ENCODE data around the gene PTPRO.

The PTPRO gene

GRCh38 chr12:15591811-15592210, 269.5 kb downstream of the PTPRO start:
- Mint-ChIP-seq H3K4me3 (no peak overlapping the region), H3K9me3 (no peaks in the 10 kb centered on the region), H3K27me3 (ENCODE audit: low read depth) (peaks cover 11% of the 10 kb centered on the region), H3K36me3 (ENCODE audit: low read depth) (peaks cover 11% of the 10 kb centered on the region), H3K4me1 (ENCODE audit: low read depth) (peaks cover 8% of the 10 kb centered on the region), H3K27ac (no peak overlapping the region)

DNA sequence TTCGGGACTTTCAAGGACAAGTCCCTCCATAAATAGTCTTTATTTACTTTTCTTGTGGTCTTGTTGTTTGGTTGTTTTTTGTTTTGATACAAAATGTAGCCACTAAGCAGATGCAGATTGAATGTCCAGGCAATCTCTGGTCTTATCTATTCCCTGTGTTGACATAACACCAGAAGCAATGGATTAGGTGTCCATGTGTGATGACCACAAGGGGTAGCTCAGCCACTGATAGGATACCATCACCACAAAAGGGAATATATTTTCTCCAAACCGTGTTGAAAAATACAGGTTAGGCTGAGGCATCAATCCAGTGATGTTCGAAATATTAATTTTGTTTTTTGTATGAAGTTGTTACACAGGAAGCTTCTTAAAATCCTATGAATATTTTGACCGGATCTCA, 270.6 kb downstream of the PTPRO start:
- Mint-ChIP-seq H3K27me3 (ENCODE audit: low read depth) (peaks cover 11% of the 10 kb centered on the region), H3K9me3 (no peaks in the 10 kb centered on the region), H3K27ac (no peak overlapping the region), H3K4me3 (no peak overlapping the region), H3K4me1 (ENCODE audit: low read depth) (peaks cover 8% of the 10 kb centered on the region), H3K36me3 (ENCODE audit: low read depth) (peaks cover 8% of the 10 kb centered on the region)

DNA sequence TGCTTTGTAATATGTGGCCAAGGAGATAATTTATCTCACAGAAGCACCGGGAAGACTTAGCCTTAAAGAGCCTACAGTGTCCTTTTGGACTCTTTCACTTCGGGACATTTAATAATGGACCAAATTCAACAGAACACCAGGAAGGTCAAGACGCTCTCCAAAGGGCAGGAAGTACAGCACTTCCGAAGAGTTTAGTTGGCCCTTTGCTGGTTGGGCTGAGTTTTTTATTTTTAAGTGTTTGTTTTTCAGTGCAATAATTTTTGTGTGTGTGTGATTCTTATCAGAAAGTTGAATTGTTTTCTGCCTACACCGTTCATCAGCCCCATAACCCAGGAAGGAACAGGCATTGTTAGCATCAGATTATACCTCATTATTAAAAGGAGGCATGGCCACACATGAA, 273.9 kb downstream of the PTPRO start:
- H3K4me3 Mint-ChIP-seq: no peak overlapping the region
- no peaks in the 10 kb centered on the region for H3K9me3 Mint-ChIP-seq
- H3K36me3 Mint-ChIP-seq (ENCODE audit: low read depth): no peaks in the 10 kb centered on the region
- peaks cover 7% of the 10 kb centered on the region for H3K27me3 Mint-ChIP-seq (ENCODE audit: low read depth)
- no peaks in the 10 kb centered on the region for H3K4me1 Mint-ChIP-seq (ENCODE audit: low read depth)
- no peak overlapping the region for H3K27ac Mint-ChIP-seq

DNA sequence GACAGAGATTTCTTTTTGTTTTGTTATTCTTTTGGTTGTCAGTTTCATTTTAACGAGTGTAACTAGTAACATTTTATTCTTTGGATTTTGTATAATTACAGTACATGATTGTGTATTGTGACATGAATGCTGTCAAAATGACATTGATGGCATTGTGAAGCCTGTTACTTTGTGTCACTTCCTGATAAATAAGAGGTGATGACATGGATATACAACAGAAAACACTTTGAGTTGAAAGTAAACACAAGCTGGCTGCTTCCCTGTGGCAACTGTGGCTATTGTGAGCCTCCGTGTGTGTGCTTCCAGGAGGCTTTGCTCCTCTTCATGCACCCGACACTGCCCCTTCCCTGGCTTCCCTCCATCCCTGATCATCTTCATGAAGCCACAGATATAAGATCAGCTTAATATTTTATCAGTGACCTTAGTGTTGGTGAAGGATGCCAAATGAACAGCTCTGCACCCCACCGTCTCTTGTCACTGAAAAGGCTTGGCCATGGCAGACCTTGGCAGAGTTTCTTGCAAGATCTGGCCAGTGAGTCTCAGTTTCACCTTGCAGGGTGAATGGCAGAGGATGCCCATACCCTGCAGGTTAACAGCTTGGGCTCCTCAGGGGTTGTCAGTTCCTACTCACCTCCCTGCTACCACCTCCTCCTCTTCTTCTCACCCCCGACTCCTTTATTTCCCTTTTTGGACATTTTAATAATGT, 275.0 kb downstream of the PTPRO start:
- Mint-ChIP-seq H3K4me1 (ENCODE audit: low read depth) (no peaks in the 10 kb centered on the region), H3K36me3 (ENCODE audit: low read depth) (no peaks in the 10 kb centered on the region), H3K4me3 (no peak overlapping the region), H3K27ac (no peak overlapping the region), H3K9me3 (no peaks in the 10 kb centered on the region), H3K27me3 (ENCODE audit: low read depth) (peaks cover 7% of the 10 kb centered on the region)

DNA sequence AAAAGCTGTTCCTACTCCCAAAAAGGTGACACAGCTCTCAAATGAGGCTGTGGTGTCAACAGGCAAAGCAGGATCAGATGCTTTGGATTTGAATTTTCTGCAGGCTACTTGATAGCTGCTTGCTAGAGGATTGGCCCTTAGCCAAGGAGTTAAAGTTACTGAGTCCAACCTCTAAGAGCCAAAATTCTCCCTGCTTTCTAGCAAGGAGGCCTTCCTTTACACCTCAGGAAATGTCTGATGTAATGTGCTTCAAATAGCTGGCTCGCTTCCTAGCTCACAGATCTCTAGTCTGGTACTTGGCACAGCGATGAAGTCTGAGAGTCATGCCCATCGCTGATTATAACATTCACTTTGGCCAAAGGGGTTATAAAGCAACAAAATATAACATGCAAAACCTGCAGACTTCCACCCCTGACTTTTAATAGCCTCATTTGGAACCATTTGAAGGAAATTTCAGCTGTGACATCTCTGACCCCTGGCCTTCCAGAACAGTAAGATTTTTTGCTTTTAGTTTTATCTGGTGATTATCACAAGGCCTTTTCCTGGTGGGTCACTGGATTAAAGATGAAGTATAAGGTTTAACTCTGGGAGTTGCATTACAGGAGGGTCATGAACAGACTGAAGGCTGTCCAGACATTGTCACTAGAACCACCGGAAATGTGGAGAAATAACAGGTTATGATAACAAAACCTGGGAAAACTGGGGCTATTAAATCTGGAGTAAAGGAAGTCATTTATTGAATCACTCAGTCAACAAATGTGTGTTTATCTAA, 277.1 kb downstream of the PTPRO start:
- no peaks in the 10 kb centered on the region for H3K36me3 Mint-ChIP-seq (ENCODE audit: low read depth)
- H3K27me3 Mint-ChIP-seq (ENCODE audit: low read depth): no peaks in the 10 kb centered on the region
- no peaks in the 10 kb centered on the region for H3K4me1 Mint-ChIP-seq (ENCODE audit: low read depth)
- H3K27ac Mint-ChIP-seq: no peak overlapping the region
- no peaks in the 10 kb centered on the region for H3K9me3 Mint-ChIP-seq
- no peak overlapping the region for H3K4me3 Mint-ChIP-seq

GRCh38 chr12:15600223-15600935, 278.1 kb downstream of the PTPRO start:
- Mint-ChIP-seq H3K4me3 (no peak overlapping the region), H3K27ac (no peak overlapping the region), H3K4me1 (ENCODE audit: low read depth) (no peaks in the 10 kb centered on the region), H3K36me3 (ENCODE audit: low read depth) (no peaks in the 10 kb centered on the region), H3K27me3 (ENCODE audit: low read depth) (no peaks in the 10 kb centered on the region), H3K9me3 (no peaks in the 10 kb centered on the region)

GRCh38 chr12:15601210-15601800, 279.0 kb downstream of the PTPRO start:
- no peaks in the 10 kb centered on the region for H3K27me3 Mint-ChIP-seq (ENCODE audit: low read depth)
- no peak overlapping the region for H3K4me3 Mint-ChIP-seq
- H3K9me3 Mint-ChIP-seq: no peaks in the 10 kb centered on the region
- H3K36me3 Mint-ChIP-seq (ENCODE audit: low read depth): no peaks in the 10 kb centered on the region
- no peak overlapping the region for H3K27ac Mint-ChIP-seq
- no peaks in the 10 kb centered on the region for H3K4me1 Mint-ChIP-seq (ENCODE audit: low read depth)

DNA sequence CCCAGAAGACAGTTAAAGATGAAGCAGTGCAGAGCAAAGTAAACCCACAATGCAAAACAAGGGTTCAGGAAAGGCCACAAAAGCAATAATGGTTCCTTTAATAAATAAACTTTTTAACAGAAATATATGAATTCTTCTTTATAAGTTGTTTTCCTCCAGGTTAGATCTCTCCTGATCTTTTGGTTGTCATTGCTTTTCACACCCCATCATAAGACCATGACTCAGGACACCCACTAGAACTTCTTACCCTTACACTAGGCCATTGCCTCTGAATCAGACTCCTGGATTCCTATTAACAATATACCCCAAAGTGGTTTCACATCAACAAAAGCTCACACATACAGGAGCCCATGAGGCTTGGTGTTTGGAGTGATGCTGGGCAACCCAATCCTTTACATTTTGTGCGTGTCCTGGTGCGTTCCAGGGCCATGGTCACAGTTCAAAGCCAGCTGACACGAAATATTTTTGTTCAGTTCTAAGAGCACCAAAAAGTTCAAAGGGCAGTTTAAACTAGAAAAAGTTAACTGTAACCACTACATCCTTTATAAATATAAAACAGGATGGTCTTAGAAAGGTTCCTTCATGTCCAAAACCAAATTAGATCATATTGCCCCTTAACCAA, 279.9 kb downstream of the PTPRO start:
- H3K36me3 Mint-ChIP-seq (ENCODE audit: low read depth): no peaks in the 10 kb centered on the region
- H3K4me3 Mint-ChIP-seq: no peak overlapping the region
- H3K27ac Mint-ChIP-seq: no peak overlapping the region

DNA sequence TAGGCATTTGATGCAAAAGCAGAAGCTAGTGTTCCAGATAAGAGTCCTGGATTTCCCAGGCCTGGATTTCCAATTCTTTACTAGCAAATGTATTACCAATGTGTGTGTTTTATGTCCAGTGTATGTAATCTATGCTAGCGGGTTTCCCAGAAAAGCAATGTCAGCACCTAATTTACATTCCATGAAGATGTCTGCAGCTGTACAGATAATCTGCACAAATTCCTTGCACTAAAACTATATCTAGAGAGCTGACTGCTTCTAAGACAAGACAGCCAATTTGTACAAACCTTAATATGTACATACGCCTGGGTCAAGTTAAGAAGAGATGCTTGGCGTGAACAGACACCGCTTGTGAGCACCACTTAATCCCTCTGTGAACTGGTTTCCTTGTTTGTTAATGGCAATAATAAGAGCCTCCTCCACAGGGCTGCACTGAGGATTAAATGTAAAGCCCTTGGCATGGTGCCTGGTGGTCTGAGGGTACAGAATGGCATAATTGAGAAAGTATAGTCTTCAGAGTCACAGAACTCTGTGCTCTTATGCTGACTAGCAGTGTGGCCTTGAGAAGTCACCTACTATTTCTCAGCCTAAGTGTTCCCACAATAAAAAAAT, 281.3 kb downstream of the PTPRO start:
- H3K9me3 Mint-ChIP-seq: no peaks in the 10 kb centered on the region
- no peaks in the 10 kb centered on the region for H3K36me3 Mint-ChIP-seq (ENCODE audit: low read depth)
- H3K27ac Mint-ChIP-seq: no peak overlapping the region

More for the DNA sequence above, 279.9 kb downstream of the PTPRO start:
- Mint-ChIP-seq H3K4me1 (ENCODE audit: low read depth) (no peaks in the 10 kb centered on the region), H3K9me3 (no peaks in the 10 kb centered on the region), H3K27me3 (ENCODE audit: low read depth) (no peaks in the 10 kb centered on the region)

GRCh38 chr12:15605881-15606590, 283.7 kb downstream of the PTPRO start:
- H3K4me1 Mint-ChIP-seq (ENCODE audit: low read depth): no peaks in the 10 kb centered on the region
- no peaks in the 10 kb centered on the region for H3K9me3 Mint-ChIP-seq
- H3K36me3 Mint-ChIP-seq (ENCODE audit: low read depth): no peaks in the 10 kb centered on the region
- no peak overlapping the region for H3K27ac Mint-ChIP-seq
- H3K4me3 Mint-ChIP-seq: no peak overlapping the region
- H3K27me3 Mint-ChIP-seq (ENCODE audit: low read depth): no peaks in the 10 kb centered on the region

More for the DNA sequence above, 281.3 kb downstream of the PTPRO start:
- Mint-ChIP-seq H3K27me3 (ENCODE audit: low read depth) (no peaks in the 10 kb centered on the region), H3K4me1 (ENCODE audit: low read depth) (no peaks in the 10 kb centered on the region), H3K4me3 (no peak overlapping the region)

- Mint-ChIP-seq H3K36me3 (ENCODE audit: low read depth) (no peaks in the 10 kb centered on the region), H3K27me3 (ENCODE audit: low read depth) (no peaks in the 10 kb centered on the region), H3K4me1 (ENCODE audit: low read depth) (no peaks in the 10 kb centered on the region), H3K4me3 (no peak overlapping the region), H3K27ac (no peak overlapping the region), H3K9me3 (no peaks in the 10 kb centered on the region)
Measured at GRCh38 chr12:15608406-15608805, 286.1 kb downstream of the PTPRO start.

GRCh38 chr12:15608941-15609340, 286.6 kb downstream of the PTPRO start:
- peaks cover under 1% of the 10 kb centered on the region for H3K27me3 Mint-ChIP-seq (ENCODE audit: low read depth)
- no peak overlapping the region for H3K27ac Mint-ChIP-seq
- no peaks in the 10 kb centered on the region for H3K4me1 Mint-ChIP-seq (ENCODE audit: low read depth)
- no peaks in the 10 kb centered on the region for H3K36me3 Mint-ChIP-seq (ENCODE audit: low read depth)
- no peak overlapping the region for H3K4me3 Mint-ChIP-seq
- no peaks in the 10 kb centered on the region for H3K9me3 Mint-ChIP-seq

- Mint-ChIP-seq H3K9me3 (no peaks in the 10 kb centered on the region), H3K4me1 (ENCODE audit: low read depth) (no peaks in the 10 kb centered on the region), H3K27me3 (ENCODE audit: low read depth) (peaks cover 8% of the 10 kb centered on the region), H3K4me3 (no peak overlapping the region), H3K36me3 (ENCODE audit: low read depth) (no peaks in the 10 kb centered on the region), H3K27ac (no peak overlapping the region)
Measured at GRCh38 chr12:15613981-15614380, 291.7 kb downstream of the PTPRO start.

All from T-helper 1 cell treated with Interleukin-12 subunit alpha and Interleukin-12 subunit beta and Interleukin-4 antibody, amounts not matched to agents 30 μg/mL and 1 μg/mL, for 36 hours (primary cell).